BE2C (cell line): ENCODE data around the gene TTF2.

Experiments
- DNase-seq: peaks from one replicate; pipeline ENCODE4 v3.0.0-alpha.2; 2020
- H3K27me3 ChIP-seq: fragments of 250-450 bp; sonication (Bioruptor Pico); 2 replicates; pipeline ENCODE4 v1.5.1; 2020; ENCODE audit warnings: mild to moderate bottlenecking
- H3K36me3 ChIP-seq: fragments of 250-450 bp; sonication (Bioruptor Pico); 2 replicates; pipeline ENCODE4 v1.5.1; 2020; ENCODE audit warnings: mild to moderate bottlenecking
- H3K4me1 ChIP-seq: fragments of 250-450 bp; sonication (Bioruptor Pico); 2 replicates; pipeline ENCODE4 v1.5.1; 2020
- H3K4me3 ChIP-seq: 2 replicates; pipeline ENCODE4 v1.5.1; 2011; ENCODE audit warnings: low read depth, low read length
- H3K9me3 ChIP-seq: fragments of 250-450 bp; sonication (Bioruptor Pico); 2 replicates; pipeline ENCODE4 v1.5.1; 2020
- CTCF ChIP-seq: IDR thresholded peaks from 2 replicates; pipeline ENCODE4 v1.5.1; 2012; ENCODE audit warnings: mild to moderate bottlenecking, low read depth, low read length

TTF2 gene

GRCh38 chr1:117037802-117038201 lies 22.3 kb upstream of the TTF2 start:
- H3K4me1 ChIP-seq = no peaks in the 10 kb centered on the region
- no peaks in the 10 kb centered on the region for H3K27me3 ChIP-seq
- H3K9me3 ChIP-seq = no peaks in the 10 kb centered on the region
- H3K36me3 ChIP-seq = no peaks in the 10 kb centered on the region
- no peak overlapping the region for H3K4me3 ChIP-seq
- no peak for TF ChIP-seq CTCF
- no peak for DNase-seq

GRCh38 chr1:117038236-117038635 lies 21.9 kb upstream of the TTF2 start:
- no peak for TF ChIP-seq CTCF

GRCh38 chr1:117044217-117044616 lies 15.9 kb upstream of the TTF2 start:
- DNase-seq = no peak
- Histone ChIP-seq H3K4me1 (no peaks in the 10 kb centered on the region), H3K27me3 (peaks cover 3% of the 10 kb centered on the region; the same call in 1 of the 2 replicates), H3K9me3 (no peaks in the 10 kb centered on the region), H3K4me3 (no peak overlapping the region), H3K36me3 (no peaks in the 10 kb centered on the region)
- TF ChIP-seq CTCF = no peak

More at GRCh38 chr1:117038236-117038635, 21.9 kb upstream of the TTF2 start:
- no peaks in the 10 kb centered on the region for H3K9me3 ChIP-seq
- no peak overlapping the region for H3K4me3 ChIP-seq
- peaks cover 3% of the 10 kb centered on the region; the same call in 1 of the 2 replicates for H3K27me3 ChIP-seq
- no peaks in the 10 kb centered on the region for H3K4me1 ChIP-seq
- no peak for DNase-seq
- no peaks in the 10 kb centered on the region for H3K36me3 ChIP-seq

- Histone ChIP-seq H3K27me3 (peaks cover 3% of the 10 kb centered on the region; the same call in 1 of the 2 replicates), H3K36me3 (no peaks in the 10 kb centered on the region), H3K4me3 (no peak overlapping the region), H3K9me3 (no peaks in the 10 kb centered on the region), H3K4me1 (no peaks in the 10 kb centered on the region)
- no peak for DNase-seq
- no peak for TF ChIP-seq CTCF
These were observed 14.5 kb upstream of the TTF2 start for GRCh38 chr1:117045644-117046043.

GRCh38 chr1:117046781-117047180 lies 13.3 kb upstream of the TTF2 start:
- H3K27me3 ChIP-seq = peaks cover 3% of the 10 kb centered on the region; the same call in 1 of the 2 replicates
- H3K4me3 ChIP-seq = no peak overlapping the region
- no peaks in the 10 kb centered on the region for H3K4me1 ChIP-seq
- no peak for DNase-seq
- no peaks in the 10 kb centered on the region for H3K9me3 ChIP-seq
- TF ChIP-seq CTCF = no peak
- no peaks in the 10 kb centered on the region for H3K36me3 ChIP-seq

- H3K4me1 ChIP-seq = no peaks in the 10 kb centered on the region
These were observed 12.9 kb upstream of the TTF2 start for GRCh38 chr1:117047271-117047670.

More at GRCh38 chr1:117047271-117047670, 12.9 kb upstream of the TTF2 start:
- peaks cover 3% of the 10 kb centered on the region; the same call in 1 of the 2 replicates for H3K27me3 ChIP-seq
- no peaks in the 10 kb centered on the region for H3K9me3 ChIP-seq
- no peak overlapping the region for H3K4me3 ChIP-seq
- no peak for TF ChIP-seq CTCF
- no peaks in the 10 kb centered on the region for H3K36me3 ChIP-seq
- DNase-seq = no peak
